Measurements from ENCODE around the gene IL17B.

IL17B gene

GRCh38 chr5:149382517-149383220, 3.6 kb upstream of the IL17B start:
- TF ChIP-seq CTCF (IDR thresholded peaks at IDR 0.05; ENCODE audit: low read depth, low read length, missing control alignments): no peak
- in situ Hi-C loops (cut with HindIII; ENCODE audit: low sequenced_read_pairs): no loop called here
- no peak overlapping the region for H3K4me3 ChIP-seq (ENCODE audit: low read depth, low read length)
- DNase-seq (ENCODE audit: low read depth): no peak

- no peak overlapping the region for H3K4me3 ChIP-seq (ENCODE audit: low read depth, low read length)
- peak; percentile 93 for TF ChIP-seq CTCF (IDR thresholded peaks at IDR 0.05; ENCODE audit: low read depth, low read length, missing control alignments)
- in situ Hi-C loops (cut with HindIII; ENCODE audit: low sequenced_read_pairs): no loop called here
- DNase-seq (ENCODE audit: low read depth): peak; percentile 31
These were observed 2.9 kb upstream of the IL17B start for GRCh38 chr5:149381986-149382338.

- in situ Hi-C loops (cut with HindIII; ENCODE audit: low sequenced_read_pairs): no loop called here
- no peak overlapping the region for H3K4me3 ChIP-seq (ENCODE audit: low read depth, low read length)
- no peak for DNase-seq (ENCODE audit: low read depth)
- TF ChIP-seq CTCF (IDR thresholded peaks at IDR 0.05; ENCODE audit: low read depth, low read length, missing control alignments): no peak
These were observed 2.3 kb upstream of the IL17B start for GRCh38 chr5:149381261-149381985.

- no peak for DNase-seq (ENCODE audit: low read depth)
- in situ Hi-C loops (cut with HindIII; ENCODE audit: low sequenced_read_pairs): no loop called here
- H3K4me3 ChIP-seq (ENCODE audit: low read depth, low read length): no peak overlapping the region
- no peak for TF ChIP-seq CTCF (IDR thresholded peaks at IDR 0.05; ENCODE audit: low read depth, low read length, missing control alignments)
These were observed 1.5 kb upstream of the IL17B start for GRCh38 chr5:149380466-149381121.

GRCh38 chr5:149379818-149380374, 804 bp upstream of the IL17B start:
- TF ChIP-seq CTCF (IDR thresholded peaks at IDR 0.05; ENCODE audit: low read depth, low read length, missing control alignments): no peak
- no peak for DNase-seq (ENCODE audit: low read depth)
- in situ Hi-C loops (cut with HindIII; ENCODE audit: low sequenced_read_pairs): no loop called here
- H3K4me3 ChIP-seq (ENCODE audit: low read depth, low read length): no peak overlapping the region

- no peak overlapping the region for H3K4me3 ChIP-seq (ENCODE audit: low read depth, low read length)
- no peak for TF ChIP-seq CTCF (IDR thresholded peaks at IDR 0.05; ENCODE audit: low read depth, low read length, missing control alignments)
- in situ Hi-C loops (cut with HindIII; ENCODE audit: low sequenced_read_pairs): no loop called here
- DNase-seq (ENCODE audit: low read depth): no peak
These were observed 761 bp downstream of the IL17B start for GRCh38 chr5:149378241-149378820.
